Measurements from ENCODE around the gene KCNJ15.

DNA sequence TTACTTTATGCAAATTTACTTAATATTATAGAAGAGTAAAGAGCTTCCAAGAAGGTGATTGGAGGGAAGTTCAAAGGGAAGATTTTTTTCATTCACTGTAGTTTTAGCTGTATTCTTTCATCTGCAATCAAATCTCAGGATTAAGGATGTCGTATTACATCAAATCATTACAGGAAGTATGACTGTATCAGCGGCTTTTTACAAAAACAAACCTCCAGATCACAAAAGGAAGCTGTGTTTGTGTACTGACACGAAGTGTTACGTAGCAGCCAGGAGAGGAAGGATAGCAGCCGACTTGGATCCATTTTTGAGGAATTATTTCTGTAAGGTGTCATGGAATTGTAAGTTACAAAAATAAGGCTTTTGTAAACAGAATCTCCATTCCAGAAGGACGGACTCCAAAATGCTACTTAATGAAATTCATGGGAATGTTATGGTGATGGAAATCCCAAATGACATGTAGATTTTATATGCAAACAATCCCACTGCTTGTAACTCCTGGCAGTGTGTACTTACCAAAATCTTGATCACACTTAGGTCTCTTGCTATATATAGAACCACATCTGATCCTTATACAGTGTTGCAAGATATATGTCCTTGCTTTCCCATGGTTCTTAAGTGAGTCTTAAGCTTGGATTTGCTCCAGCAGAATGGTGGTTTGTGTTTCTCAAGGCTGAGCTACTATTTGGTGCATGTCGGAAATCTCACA is 49.8 kb downstream of the KCNJ15 start:
- TF ChIP-seq POLR2A (IDR thresholded peaks at IDR 0.05) = no peak
- TF ChIP-seq, protein P1, sequence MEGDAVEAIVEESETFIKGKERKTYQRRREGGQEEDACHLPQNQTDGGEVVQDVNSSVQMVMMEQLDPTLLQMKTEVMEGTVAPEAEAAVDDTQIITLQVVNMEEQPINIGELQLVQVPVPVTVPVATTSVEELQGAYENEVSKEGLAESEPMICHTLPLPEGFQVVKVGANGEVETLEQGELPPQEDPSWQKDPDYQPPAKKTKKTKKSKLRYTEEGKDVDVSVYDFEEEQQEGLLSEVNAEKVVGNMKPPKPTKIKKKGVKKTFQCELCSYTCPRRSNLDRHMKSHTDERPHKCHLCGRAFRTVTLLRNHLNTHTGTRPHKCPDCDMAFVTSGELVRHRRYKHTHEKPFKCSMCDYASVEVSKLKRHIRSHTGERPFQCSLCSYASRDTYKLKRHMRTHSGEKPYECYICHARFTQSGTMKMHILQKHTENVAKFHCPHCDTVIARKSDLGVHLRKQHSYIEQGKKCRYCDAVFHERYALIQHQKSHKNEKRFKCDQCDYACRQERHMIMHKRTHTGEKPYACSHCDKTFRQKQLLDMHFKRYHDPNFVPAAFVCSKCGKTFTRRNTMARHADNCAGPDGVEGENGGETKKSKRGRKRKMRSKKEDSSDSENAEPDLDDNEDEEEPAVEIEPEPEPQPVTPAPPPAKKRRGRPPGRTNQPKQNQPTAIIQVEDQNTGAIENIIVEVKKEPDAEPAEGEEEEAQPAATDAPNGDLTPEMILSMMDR (IDR thresholded peaks at IDR 0.05 in 8 of 11, conservative IDR thresholded peaks at IDR 0.05 in 3 of 11) = no peak

All from spleen (tissue), 7 donors.